IMR-90 (cell line): ENCODE measurements around the gene PRKN. TPM values are rescaled to one million over a fixed set of nuclear protein-coding genes. Genes with fewer than 3 reads are reported as not detected.

ENCODE experiments used
- ATAC-seq: fragments of 200-7000 bp; cut with Tn5 transposase; 2 replicates; pipeline ENCODE4 v1.9.1; 2020; ENCODE audit warnings: low read depth, mild to moderate bottlenecking, moderate library complexity
- BruUV-seq: library from RNA; stranded (reverse); fragments of 400-500 nt; replicated peaks from 2 replicates; lab custom pipeline; 2021; lab: Mats Ljungman, UMichigan
- CTCF ChIA-PET: fragments of 300-600 bp; formaldehyde crosslinking; extraction: SDS; loops from one replicate; lab custom pipeline; 2021; ENCODE audit warnings: antibody characterized with exemption; lab: Yijun Ruan, JAX
- POLR2A ChIA-PET: fragments of 300-600 bp; sonication (Branson Sonifier 250); formaldehyde crosslinking; loops from one replicate; lab custom pipeline; 2022; ENCODE audit warnings: antibody characterized with exemption; ENCODE audit not compliant: unreplicated experiment; lab: Charles Lee
- DNase-seq: peaks from one replicate; pipeline ENCODE4 v3.0.0; 2013
- H2AFZ ChIP-seq: replicated peaks from 2 replicates; pipeline ENCODE3; 2013; ENCODE audit warnings: low read length, mild to moderate bottlenecking; ENCODE audit not compliant: poor library complexity
- H2AK5ac ChIP-seq: 2 replicates; pipeline ENCODE4 v1.6.1; 2013; ENCODE audit warnings: low read depth, low read length, inconsistent platforms
- H2AK9ac ChIP-seq: replicated peaks from 2 replicates; pipeline ENCODE3; 2013; ENCODE audit warnings: mild to moderate bottlenecking, low read depth, low read length, moderate library complexity; ENCODE audit not compliant: poor library complexity
- H2BK120ac ChIP-seq: 2 replicates; pipeline ENCODE4 v1.6.1; 2013; ENCODE audit warnings: low read depth, low read length, inconsistent platforms
- H2BK15ac ChIP-seq: 3 replicates; pipeline ENCODE4 v1.6.1; 2013; ENCODE audit warnings: low read depth, low read length, inconsistent platforms
- H2BK20ac ChIP-seq: 2 replicates; pipeline ENCODE4 v1.6.1; 2013; ENCODE audit warnings: low read depth, mild to moderate bottlenecking, inconsistent platforms, low read length, moderate library complexity
- H2BK5ac ChIP-seq: 2 replicates; pipeline ENCODE4 v1.6.1; 2013; ENCODE audit warnings: mild to moderate bottlenecking, low read depth, low read length, inconsistent platforms; ENCODE audit not compliant: poor library complexity, severe bottlenecking
- H3K14ac ChIP-seq: replicated peaks from 2 replicates; pipeline ENCODE4 v1.6.1; 2013; ENCODE audit warnings: low read depth, low read length, inconsistent platforms
- H3K18ac ChIP-seq: 2 replicates; pipeline ENCODE4 v1.6.1; 2013; ENCODE audit warnings: low read depth, low read length, control low read depth
- H3K23ac ChIP-seq: 2 replicates; pipeline ENCODE4 v1.6.1; 2013; ENCODE audit warnings: low read depth, low read length, inconsistent platforms
- H3K27ac ChIP-seq: 2 replicates; pipeline ENCODE4 v1.5.1; 2013; ENCODE audit warnings: mild to moderate bottlenecking, control low read depth, low read length; ENCODE audit not compliant: insufficient read depth
- H3K27me3 ChIP-seq: 2 replicates; pipeline ENCODE4 v1.6.1; 2013; ENCODE audit warnings: low read length; ENCODE audit not compliant: control insufficient read depth, insufficient read depth
- H3K36me3 ChIP-seq: 2 replicates; pipeline ENCODE4 v1.6.1; 2013; ENCODE audit warnings: low read length, mixed read lengths; ENCODE audit not compliant: control insufficient read depth, insufficient read depth
- H3K4ac ChIP-seq: 2 replicates; pipeline ENCODE4 v1.6.1; 2013; ENCODE audit warnings: low read depth, low read length, inconsistent platforms
- H3K4me1 ChIP-seq: 2 replicates; pipeline ENCODE4 v1.6.1; 2013; ENCODE audit warnings: low read length, mixed read lengths; ENCODE audit not compliant: control insufficient read depth, insufficient read depth
- H3K4me2 ChIP-seq: 2 replicates; pipeline ENCODE4 v1.6.1; 2013; ENCODE audit warnings: low read depth, mild to moderate bottlenecking, control low read depth, low read length, moderate library complexity
- H3K4me3 ChIP-seq: 2 replicates; pipeline ENCODE4 v1.5.1; 2013; ENCODE audit warnings: low read depth, mild to moderate bottlenecking, control low read depth, low read length, moderate library complexity; ENCODE audit not compliant: insufficient read depth
- H3K56ac ChIP-seq: 2 replicates; pipeline ENCODE4 v1.6.1; 2013; ENCODE audit warnings: low read length, inconsistent platforms; ENCODE audit not compliant: insufficient read depth; ENCODE audit errors: extremely low read depth
- H3K79me1 ChIP-seq, 2 experiments: 2 replicates each; pipeline ENCODE4 v1.6.1; 2013; ENCODE audit warnings: low read length in 2 of 2, inconsistent platforms in 1 of 2, low read depth in 1 of 2
- H3K9ac ChIP-seq: 2 replicates; pipeline ENCODE4 v1.6.1; 2013; ENCODE audit warnings: low read depth, low read length, control low read depth
- H3K9me1 ChIP-seq: 2 replicates; pipeline ENCODE4 v1.6.1; 2013; ENCODE audit warnings: low read length, inconsistent platforms; ENCODE audit not compliant: insufficient read depth
- H3K9me3 ChIP-seq: 2 replicates; pipeline ENCODE4 v1.6.1; 2013; ENCODE audit warnings: low read length; ENCODE audit not compliant: control insufficient read depth, insufficient read depth
- H4K20me1 ChIP-seq: 2 replicates; pipeline ENCODE4 v1.6.1; 2013; ENCODE audit warnings: low read length, inconsistent platforms; ENCODE audit not compliant: insufficient read depth
- H4K5ac ChIP-seq: 2 replicates; pipeline ENCODE4 v1.6.1; 2013; ENCODE audit warnings: mild to moderate bottlenecking, low read depth, low read length, control low read depth
- H4K8ac ChIP-seq, 2 experiments: 2 replicates each; pipeline ENCODE4 v1.6.1; 2013; ENCODE audit warnings: low read depth in 2 of 2, low read length in 2 of 2, control low read depth in 1 of 2, inconsistent platforms in 1 of 2
- H4K91ac ChIP-seq: 2 replicates; pipeline ENCODE4 v1.6.1; 2013; ENCODE audit warnings: low read depth, low read length, inconsistent platforms; ENCODE audit not compliant: insufficient read depth
- CEBPB ChIP-seq: IDR thresholded peaks from 2 replicates; pipeline ENCODE4 v1.6.1; 2012; ENCODE audit warnings: low read depth, low read length, improper control_type of control experiment
- CHD1 ChIP-seq: IDR thresholded peaks from 2 replicates; pipeline ENCODE4 v1.6.1; 2012; ENCODE audit warnings: low read depth, low read length, improper control_type of control experiment
- NFE2L2 ChIP-seq: fragments of 150-350 bp; IDR thresholded peaks from 2 replicates; pipeline ENCODE4 v1.6.1; 2016; ENCODE audit warnings: low read depth, mild to moderate bottlenecking, low read length
- POLR2A ChIP-seq: IDR thresholded peaks from 2 replicates; pipeline ENCODE4 v1.6.1; 2012; ENCODE audit warnings: mild to moderate bottlenecking, low read depth, low read length
- RCOR1 ChIP-seq: IDR thresholded peaks from 2 replicates; pipeline ENCODE4 v1.6.1; 2012; ENCODE audit warnings: mild to moderate bottlenecking, low read length, improper control_type of control experiment; ENCODE audit not compliant: insufficient replicate concordance
- WGBS, 2 experiments: methylation state at CpG; one replicate each; pipeline versions ENCODE4 v1.1.5 to v1.1.7; 2013; ENCODE audit warnings: missing lambda C conversion rate in 2 of 2; ENCODE audit not compliant: insufficient read length in 1 of 2; ENCODE audit errors: extremely low coverage in 2 of 2; 5-methylcytosine and 5-hydroxymethylcytosine counted together
- dilution Hi-C: fragments of 300-500 bp; cut with HindIII; formaldehyde crosslinking; loops from one replicate; pipeline ENCODE4 v1.14.3; 2018; ENCODE audit warnings: low sequenced_read_pairs; ENCODE audit not compliant: unreplicated experiment
- in situ Hi-C: fragments of 300-500 bp; cut with MboI; formaldehyde crosslinking; loops from 3 replicates; pipeline ENCODE4 v1.14.3; 2019; ENCODE audit warnings: low sequenced_read_pairs, inconsistent platforms, mixed read lengths
- intact Hi-C: fragments of 100-400 bp; cut with micrococcal nuclease; formaldehyde crosslinking; loops from 2 replicates; pipeline ENCODE4 v1.10.0; 2022
- polyA plus RNA-seq, 3 experiments: library from polyadenylated mRNA; depleted of rRNA; stranded (reverse); fragments of >200 nt; gene quantifications; 2 replicates each; pipeline ENCODE4 v1.2.3, GENCODE V29; 2012; ENCODE audit warnings: low replicate concordance in 1 of 3
- total RNA-seq: library from RNA; depleted of rRNA; stranded (reverse); fragments of >200 nt; gene quantifications from 2 replicates; pipeline ENCODE4 v1.2.3, GENCODE V29; 2012
- TF ChIP-seq, protein P1 (sequence below): conservative IDR thresholded peaks from 2 replicates; pipeline ENCODE4 v1.5.1; 2012; ENCODE audit warnings: mild to moderate bottlenecking, low read depth, low read length, improper control_type of control experiment

Gene PRKN
- total and polyA plus RNA-seq, 2 of the 4 experiments (the other 2 are of a cell fraction) = 0.15 to 0.18 TPM

DNA sequence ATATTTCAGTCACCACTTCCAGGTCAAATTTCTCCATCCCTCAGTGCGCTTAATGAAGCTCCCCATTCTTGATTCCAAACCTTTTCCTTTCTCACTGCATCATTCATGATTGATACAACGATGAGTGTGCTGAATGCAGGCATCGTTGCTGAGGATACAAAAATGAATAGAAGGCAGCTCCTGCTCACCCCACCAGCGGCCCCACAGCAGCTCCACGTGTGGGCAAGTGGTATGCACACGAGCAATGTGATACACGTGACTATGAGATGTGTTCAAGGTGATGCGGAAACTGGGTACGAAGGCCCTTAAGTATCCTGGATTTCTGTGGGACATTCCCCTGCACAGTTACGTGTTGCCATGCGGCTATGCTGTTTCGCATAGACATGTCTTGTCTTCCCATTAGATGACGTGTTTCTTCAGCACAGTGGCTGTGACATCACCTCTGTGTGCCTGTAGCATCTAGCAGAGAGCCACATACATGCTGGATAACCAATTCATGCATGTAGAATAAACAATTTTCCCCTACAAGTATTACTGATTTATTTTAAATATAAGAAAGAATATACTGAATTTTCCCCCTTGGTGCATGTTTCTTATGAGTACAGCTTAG, 1193.2 kb downstream of the PRKN start:
- Histone ChIP-seq H3K14ac (no peak overlapping the region), H3K9ac (no peak overlapping the region), H4K5ac (no peak overlapping the region), H2BK15ac (no peak overlapping the region), H3K4me2 (no peak overlapping the region), H3K56ac (no peak overlapping the region), H3K18ac (no peak overlapping the region), H2AK5ac (no peak overlapping the region), H2BK20ac (no peak overlapping the region), H4K20me1 (no peaks in the 10 kb centered on the region), H3K79me1 (no peaks in the 10 kb centered on the region), H3K36me3 (no peaks in the 10 kb centered on the region), H2BK120ac (no peak overlapping the region), H3K27ac (no peak overlapping the region), H3K4ac (no peak overlapping the region), H2AK9ac (no peak overlapping the region), H3K9me3 (peaks cover 20% of the 10 kb centered on the region), H4K8ac (no peak overlapping the region), H3K4me1 (no peaks in the 10 kb centered on the region), H3K27me3 (no peaks in the 10 kb centered on the region), H3K4me3 (no peak overlapping the region), H3K9me1 (no peaks in the 10 kb centered on the region), H2AFZ (no peak overlapping the region), H4K91ac (no peak overlapping the region), H2BK5ac (no peak overlapping the region), H3K23ac (no peak overlapping the region)
- ChIA-PET CTCF (no interaction called here), POLR2A (no interaction called here)
- DNase-seq (no peak), ATAC-seq (no peak)
- intact Hi-C loops (no loop called here), dilution Hi-C loops (no loop called here), in situ Hi-C loops (no loop called here)
- BruUV-seq = no TSS peak
- no peak for TF ChIP-seq RCOR1
- TF ChIP-seq CHD1 = no peak
- no peak for TF ChIP-seq POLR2A
- TF ChIP-seq, protein P1, sequence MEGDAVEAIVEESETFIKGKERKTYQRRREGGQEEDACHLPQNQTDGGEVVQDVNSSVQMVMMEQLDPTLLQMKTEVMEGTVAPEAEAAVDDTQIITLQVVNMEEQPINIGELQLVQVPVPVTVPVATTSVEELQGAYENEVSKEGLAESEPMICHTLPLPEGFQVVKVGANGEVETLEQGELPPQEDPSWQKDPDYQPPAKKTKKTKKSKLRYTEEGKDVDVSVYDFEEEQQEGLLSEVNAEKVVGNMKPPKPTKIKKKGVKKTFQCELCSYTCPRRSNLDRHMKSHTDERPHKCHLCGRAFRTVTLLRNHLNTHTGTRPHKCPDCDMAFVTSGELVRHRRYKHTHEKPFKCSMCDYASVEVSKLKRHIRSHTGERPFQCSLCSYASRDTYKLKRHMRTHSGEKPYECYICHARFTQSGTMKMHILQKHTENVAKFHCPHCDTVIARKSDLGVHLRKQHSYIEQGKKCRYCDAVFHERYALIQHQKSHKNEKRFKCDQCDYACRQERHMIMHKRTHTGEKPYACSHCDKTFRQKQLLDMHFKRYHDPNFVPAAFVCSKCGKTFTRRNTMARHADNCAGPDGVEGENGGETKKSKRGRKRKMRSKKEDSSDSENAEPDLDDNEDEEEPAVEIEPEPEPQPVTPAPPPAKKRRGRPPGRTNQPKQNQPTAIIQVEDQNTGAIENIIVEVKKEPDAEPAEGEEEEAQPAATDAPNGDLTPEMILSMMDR = no peak
- no peak for TF ChIP-seq CEBPB
- TF ChIP-seq NFE2L2 = no peak
- WGBS, 2 experiments = 72% methylated on average over 9 of the region's 13 CpGs; no CpG with 5 or more reads in 1 of the 2 experiments
